Tibial nerve (tissue), 4 donors: ENCODE measurements around the gene SLC18A2. TPM values are rescaled to one million over a fixed set of nuclear protein-coding genes. Genes with fewer than 3 reads are reported as not detected.
A peak's percentile ranks its signal among the peaks of the same experiment; 100 is the strongest.

ENCODE experiments used
- DNase-seq, 2 donors: peaks; one replicate each; pipeline ENCODE4 v3.0.0-alpha.2; 2019; ENCODE audit warnings: low spot score in 2 of 2
- H3K27ac ChIP-seq, 4 donors: fragments of 200-600 bp; sonication (generic) in 3 of 4; one replicate each; pipeline ENCODE4 v1.5.1; 2017 to 2019; ENCODE audit warnings: mild to moderate bottlenecking in 1 of 4
- H3K27me3 ChIP-seq, 2 donors: fragments of 200-600 bp; sonication (generic) in 1 of 2; one replicate each; pipeline versions ENCODE4 v1.5.1 to v1.6.0; 2017 to 2019
- H3K36me3 ChIP-seq, 3 donors: fragments of 200-600 bp; sonication (generic); one replicate each; pipeline ENCODE4 v1.5.1; 2018 to 2019
- H3K4me1 ChIP-seq, 4 donors: fragments of 200-600 bp; sonication (generic) in 3 of 4; one replicate each; pipeline ENCODE4 v1.5.1; 2017 to 2019
- H3K4me3 ChIP-seq, 4 donors: fragments of 200-600 bp; sonication (generic) in 3 of 4; one replicate each; pipeline ENCODE4 v1.5.1; 2017 to 2019; ENCODE audit warnings: mild to moderate bottlenecking in 1 of 4, moderate library complexity in 1 of 4
- H3K9me3 ChIP-seq, 4 donors: fragments of 200-600 bp; sonication (generic) in 3 of 4; one replicate each; pipeline ENCODE4 v1.5.1; 2017 to 2019
- CTCF ChIP-seq, 5 experiments: fragments of 200-600 bp in 3 of 5; fragments of 450-650 bp in 2 of 5; sonication (generic) in 3 of 5; IDR thresholded peaks; one replicate each; pipeline ENCODE4 v1.5.1; 2016 to 2019; ENCODE audit warnings: antibody characterized with exemption in 5 of 5, mild to moderate bottlenecking in 3 of 5, moderate library complexity in 2 of 5
- EP300 ChIP-seq, 2 donors: sonication (generic); formaldehyde crosslinking; IDR thresholded peaks; one replicate each; pipeline ENCODE4 v1.6.1; 2017; ENCODE audit warnings: antibody characterized with exemption in 2 of 2, mild to moderate bottlenecking in 1 of 2
- POLR2A ChIP-seq, 2 donors: fragments of 450-650 bp; IDR thresholded peaks; one replicate each; pipeline ENCODE4 v1.6.1; 2017; ENCODE audit warnings: antibody characterized with exemption in 2 of 2, mild to moderate bottlenecking in 2 of 2, moderate library complexity in 2 of 2
- WGBS, 2 donors: methylation state at CpG; one replicate each; pipeline ENCODE4 v1.1.5; 2018; 5-methylcytosine and 5-hydroxymethylcytosine counted together
- total RNA-seq, 4 donors: library from RNA; depleted of rRNA; stranded (reverse); fragments of >200 nt; gene quantifications; one replicate each; pipeline ENCODE4 v1.1.0, GENCODE V29; 2016

Gene SLC18A2
- total RNA-seq, 4 donors from 2014 or later: 0.20 to 0.42 (median 0.22) TPM; not detected in 1

GRCh38 chr10:117320050-117320665 lies 79.2 kb downstream of the SLC18A2 start:
- no peak overlapping the region for H3K4me3 ChIP-seq
- 79 to 82% methylated on average over 1 of the region's 1 CpG for WGBS, 2 donors
- peaks cover 0 to 7% (median 0%) of the 10 kb centered on the region in 3 donors for H3K36me3 ChIP-seq
- no peaks in the 10 kb centered on the region for H3K9me3 ChIP-seq
- no peak for DNase-seq
- H3K27me3 ChIP-seq: no peaks in the 10 kb centered on the region
- no peak for TF ChIP-seq POLR2A (IDR thresholded peaks at IDR 0.05)
- peak in 3 of 5 experiments; percentile 13 to 33 (median 26) for TF ChIP-seq CTCF (IDR thresholded peaks at IDR 0.05)
- peaks cover 0 to 9% (median 0%) of the 10 kb centered on the region in 4 donors for H3K4me1 ChIP-seq
- no peak overlapping the region for H3K27ac ChIP-seq

GRCh38 chr10:117322260-117322659 lies 81.3 kb downstream of the SLC18A2 start:
- H3K9me3 ChIP-seq: no peaks in the 10 kb centered on the region
- H3K27ac ChIP-seq: no peak overlapping the region
- H3K4me1 ChIP-seq: peaks cover 0 to 9% (median 0%) of the 10 kb centered on the region in 4 donors
- peaks cover 0 to 6% (median 0%) of the 10 kb centered on the region in 3 donors for H3K36me3 ChIP-seq
- H3K27me3 ChIP-seq: no peaks in the 10 kb centered on the region
- DNase-seq: no peak
- no peak for TF ChIP-seq POLR2A (IDR thresholded peaks at IDR 0.05)
- TF ChIP-seq CTCF (IDR thresholded peaks at IDR 0.05): no peak
- no peak for TF ChIP-seq EP300 (IDR thresholded peaks at IDR 0.05)
- WGBS, 2 donors: 40 to 53% methylated on average over 4 of the region's 4 CpGs
- H3K4me3 ChIP-seq: no peak overlapping the region

GRCh38 chr10:117324367-117324766 lies 83.5 kb downstream of the SLC18A2 start:
- H3K9me3 ChIP-seq: no peaks in the 10 kb centered on the region
- WGBS, 2 donors: 96 to 98% methylated on average over 2 of the region's 2 CpGs
- DNase-seq: no peak
- no peak for TF ChIP-seq EP300 (IDR thresholded peaks at IDR 0.05)
- no peak for TF ChIP-seq POLR2A (IDR thresholded peaks at IDR 0.05)
- TF ChIP-seq CTCF (IDR thresholded peaks at IDR 0.05): no peak
- H3K27me3 ChIP-seq: no peaks in the 10 kb centered on the region
- H3K36me3 ChIP-seq: peaks cover 0 to 6% (median 0%) of the 10 kb centered on the region in 3 donors
- H3K4me3 ChIP-seq: no peak overlapping the region
- H3K4me1 ChIP-seq: peaks cover 0 to 9% (median 0%) of the 10 kb centered on the region in 4 donors
- H3K27ac ChIP-seq: no peak overlapping the region

- H3K4me3 ChIP-seq: no peak overlapping the region
- no peaks in the 10 kb centered on the region for H3K9me3 ChIP-seq
- no peak for TF ChIP-seq POLR2A (IDR thresholded peaks at IDR 0.05)
- no peak for TF ChIP-seq EP300 (IDR thresholded peaks at IDR 0.05)
- no peak for TF ChIP-seq CTCF (IDR thresholded peaks at IDR 0.05)
- H3K27me3 ChIP-seq: no peaks in the 10 kb centered on the region
- peaks cover 0 to 7% (median 0%) of the 10 kb centered on the region in 4 donors for H3K4me1 ChIP-seq
- peaks cover 0 to 6% (median 0%) of the 10 kb centered on the region in 3 donors for H3K36me3 ChIP-seq
- no peak overlapping the region for H3K27ac ChIP-seq
- DNase-seq: no peak
Measured at GRCh38 chr10:117327262-117327661, 86.3 kb downstream of the SLC18A2 start.

Other genes starting within 250 kb of the SLC18A2 start
- gene SHTN1, start 235.9 kb upstream of the SLC18A2 start, total RNA-seq: 10 to 100 TPM in 3 of 4 donors, 1 to 10 TPM in 1; 9.2 to 16.3 (median 15.4) TPM
- gene VAX1, start 102.8 kb upstream of the SLC18A2 start, total RNA-seq: not detected
- not detected for gene KCNK18, start 43.6 kb upstream of the SLC18A2 start, total RNA-seq
- 10 to 100 TPM; 29.4 to 33.3 (median 31.7) TPM for gene PDZD8, start 134.3 kb downstream of the SLC18A2 start, total RNA-seq